HG03064 (cell line): ENCODE data around the gene SYNJ2.

Experiments used
- ATAC-seq: cut with Tn5 transposase; IDR thresholded peaks from one replicate; pipeline ENCODE4 v1.9.1; 2021; ENCODE audit warnings: low read depth; ENCODE audit not compliant: unreplicated experiment

The SYNJ2 gene

DNA sequence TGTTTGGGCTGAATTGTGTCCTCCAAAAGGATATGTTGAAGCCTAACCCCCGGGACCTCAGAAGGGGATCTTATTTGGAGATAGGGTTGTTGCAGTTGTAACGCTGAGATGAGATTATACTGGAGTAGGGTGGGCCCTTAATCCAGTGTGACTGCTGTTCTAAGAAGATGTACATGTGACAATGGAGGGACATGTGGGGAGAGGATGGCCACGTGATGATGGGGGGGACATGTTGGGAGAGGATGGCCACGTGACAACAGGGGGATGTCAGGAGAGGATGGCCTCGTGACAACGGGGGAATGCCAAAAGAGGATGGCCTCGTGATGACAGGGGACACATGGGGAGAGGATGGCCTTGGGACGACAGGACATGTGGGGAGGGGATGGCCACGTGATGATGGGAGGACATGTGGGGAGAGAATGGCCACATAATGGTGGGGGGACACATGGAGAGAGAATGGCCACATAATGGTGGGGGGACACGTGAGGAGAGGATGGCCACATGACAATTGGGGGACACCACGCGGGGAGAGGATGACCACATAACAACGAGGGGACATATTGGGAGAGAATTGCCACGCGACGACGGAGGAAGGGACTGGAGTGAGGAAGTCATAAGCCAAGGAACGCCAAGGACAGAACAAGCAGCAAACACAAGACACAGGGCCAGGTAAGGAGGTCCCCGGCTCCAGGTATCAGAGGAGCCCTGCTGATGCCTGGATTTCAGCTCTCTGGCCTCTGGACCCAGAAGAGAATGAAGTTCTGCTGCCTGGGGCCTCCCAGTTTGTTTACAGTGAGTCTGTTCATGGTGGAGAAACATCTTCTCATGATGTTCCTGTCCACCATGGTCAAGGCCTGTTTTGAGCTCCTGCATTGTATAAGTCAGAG lies 29.2 kb downstream of the SYNJ2 start:
- no peak for ATAC-seq

DNA sequence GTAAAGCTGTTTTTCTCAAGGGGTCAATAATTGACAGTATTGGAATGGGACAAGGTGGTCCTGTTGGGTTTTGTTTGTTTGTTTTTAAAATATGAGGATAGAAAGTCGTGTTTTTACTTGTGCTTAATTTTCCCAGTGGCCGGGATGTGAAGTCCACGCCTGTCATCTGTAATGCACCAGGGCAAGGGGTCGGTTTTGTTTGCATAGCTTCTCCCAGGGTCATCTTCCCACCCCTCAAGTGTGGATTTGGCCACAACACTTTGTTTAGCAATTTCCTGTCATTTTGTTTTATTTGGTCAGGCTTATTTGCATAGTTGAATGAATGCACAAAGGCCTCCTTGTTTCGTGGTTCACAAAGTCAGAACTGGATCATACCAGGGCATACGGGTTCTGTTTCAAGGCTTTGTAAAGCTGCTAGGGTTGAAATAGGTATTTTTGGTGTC lies 29.8 kb downstream of the SYNJ2 start:
- ATAC-seq: no peak

DNA sequence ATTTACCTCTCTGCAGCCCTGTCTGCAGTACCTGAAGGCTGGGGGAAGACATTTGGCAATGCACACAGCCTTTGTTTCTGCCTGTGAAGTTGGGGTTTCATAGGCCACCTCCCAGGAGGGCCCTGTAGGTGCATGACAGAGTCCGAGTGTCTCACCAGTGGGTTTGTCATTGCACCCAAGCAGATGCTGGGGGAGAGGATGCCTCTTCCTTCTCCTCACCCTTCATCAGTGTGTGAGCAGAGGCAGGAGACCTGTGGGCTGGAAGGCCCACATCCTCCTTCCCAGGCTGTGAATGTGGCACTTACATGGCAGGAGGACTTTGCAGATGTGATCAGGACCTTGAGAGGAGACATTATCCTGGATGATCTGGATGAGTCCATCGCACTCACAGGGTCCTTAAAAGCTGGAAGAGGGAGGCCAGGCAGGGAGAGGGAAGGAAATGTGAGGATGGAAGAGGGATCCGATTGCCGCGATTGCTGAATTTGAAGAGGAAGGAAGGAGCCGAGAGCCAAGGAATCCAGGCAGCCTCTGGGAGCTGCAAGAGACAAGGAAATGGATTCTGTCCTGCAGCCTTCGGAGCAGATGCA lies 30.4 kb downstream of the SYNJ2 start:
- no peak for ATAC-seq

DNA sequence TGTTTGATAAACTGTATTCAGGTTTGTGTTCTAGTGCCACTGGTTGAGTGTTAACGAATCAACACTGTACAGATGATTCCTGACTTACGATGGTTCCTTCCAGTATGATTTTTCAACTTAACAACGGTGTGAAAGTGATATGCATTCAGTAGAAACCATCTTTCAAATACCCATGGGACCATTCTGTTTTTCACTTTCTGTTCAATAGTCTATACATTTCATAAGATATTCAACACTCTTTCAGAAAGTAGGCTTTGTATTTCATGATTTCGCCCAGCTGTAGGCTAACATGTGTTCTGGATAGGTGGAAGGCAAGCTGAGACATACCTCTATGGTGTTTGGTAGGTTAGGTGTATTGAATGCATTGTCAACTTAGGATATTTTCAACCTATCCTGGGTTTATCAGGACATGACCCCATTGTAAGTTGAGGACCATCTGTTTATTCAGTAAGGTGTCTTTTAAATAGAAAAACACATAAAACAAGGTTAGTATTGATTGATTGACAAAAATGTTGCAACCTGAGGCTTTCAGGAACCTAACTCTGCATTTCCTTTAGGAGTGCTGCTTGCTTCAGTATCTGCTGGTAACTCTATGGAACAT lies 32.3 kb downstream of the SYNJ2 start:
- no peak for ATAC-seq

DNA sequence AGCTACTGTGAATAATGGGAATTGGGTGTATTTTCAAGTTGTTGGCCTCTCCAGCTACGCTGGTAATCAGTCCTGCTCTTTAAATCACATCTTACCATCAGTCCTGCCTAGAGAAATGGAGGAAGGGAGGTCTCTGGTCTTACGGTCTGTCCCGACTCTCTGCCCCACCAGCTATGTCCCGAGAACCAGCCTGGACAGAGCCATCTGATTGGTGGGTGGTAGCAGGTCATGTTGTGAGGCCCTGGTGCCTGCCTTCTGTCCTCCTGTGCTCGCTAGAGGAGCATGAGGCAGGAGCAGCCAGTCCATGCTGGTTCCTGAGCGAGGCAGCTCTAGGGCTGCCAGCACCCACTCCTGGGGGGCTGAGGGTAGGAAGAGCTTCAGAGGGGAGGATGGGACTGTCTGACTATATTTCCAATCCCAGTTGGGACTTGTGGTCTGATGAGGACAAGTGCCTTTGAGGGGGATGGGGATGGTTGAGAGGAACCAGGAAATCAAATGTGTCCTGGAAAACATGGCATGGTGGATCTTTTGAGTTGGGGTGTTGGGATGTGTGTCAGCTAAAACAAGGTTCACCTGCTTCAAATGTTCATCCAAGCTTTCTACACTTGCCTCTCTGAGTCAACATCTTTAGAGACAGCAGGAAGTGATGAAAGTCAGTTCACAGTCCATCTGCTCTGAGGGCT lies 33.0 kb downstream of the SYNJ2 start:
- no peak for ATAC-seq

DNA sequence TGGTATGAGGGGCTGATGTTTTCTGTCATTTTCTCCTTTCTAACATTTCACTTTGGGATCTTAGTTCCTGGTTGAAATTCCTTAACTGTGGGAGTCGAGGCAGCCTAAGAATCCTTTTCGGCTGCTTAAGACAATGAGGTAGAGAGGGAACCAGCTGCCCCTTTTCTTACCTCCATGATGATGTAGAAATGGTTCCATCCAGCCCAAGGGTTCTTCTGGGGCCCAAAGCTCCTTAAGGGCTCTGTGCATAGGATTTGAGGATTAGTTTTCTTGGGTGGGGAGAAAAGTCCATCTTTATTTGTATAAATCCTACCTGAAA lies 33.5 kb downstream of the SYNJ2 start:
- no peak for ATAC-seq

DNA sequence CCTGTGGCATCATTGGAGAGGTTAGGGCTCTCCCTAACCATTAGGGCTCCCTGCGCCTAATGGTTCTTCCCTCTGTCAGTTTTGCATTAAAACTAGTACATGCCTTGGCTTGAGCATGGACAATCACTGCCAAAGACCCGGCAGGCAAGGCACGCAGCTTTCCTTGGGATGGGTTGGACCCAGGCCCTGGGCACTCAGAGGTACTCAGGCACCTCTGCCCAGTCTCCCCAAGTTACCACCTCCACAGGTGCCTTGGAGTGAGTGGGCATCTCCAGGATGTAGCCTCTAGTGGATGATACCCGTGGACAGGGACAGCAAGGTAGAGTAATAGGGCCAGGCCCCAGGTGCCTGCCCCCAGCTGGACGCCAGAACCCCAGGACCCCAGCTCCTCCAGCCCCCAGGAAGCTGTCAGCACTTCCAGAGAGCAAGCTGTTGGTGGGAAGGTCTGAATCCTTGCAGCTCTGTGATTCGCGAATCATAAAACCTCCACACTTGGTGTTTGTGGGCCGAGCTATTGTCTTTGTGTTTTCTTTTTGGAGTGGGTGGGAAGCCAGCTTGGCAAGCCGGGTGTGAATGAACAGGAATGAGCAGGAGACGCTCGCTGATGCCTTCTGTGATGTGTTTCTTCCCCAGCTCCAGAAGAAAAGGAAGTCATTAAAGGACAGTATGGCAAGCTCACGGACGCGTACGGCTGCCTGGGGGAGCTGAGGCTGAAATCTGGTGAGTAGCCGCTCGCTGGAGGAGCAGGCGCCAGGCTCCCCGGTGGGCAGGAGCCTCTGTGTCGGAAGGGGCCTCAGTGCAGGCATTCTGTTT lies 35.1 kb downstream of the SYNJ2 start:
- ATAC-seq: no peak

DNA sequence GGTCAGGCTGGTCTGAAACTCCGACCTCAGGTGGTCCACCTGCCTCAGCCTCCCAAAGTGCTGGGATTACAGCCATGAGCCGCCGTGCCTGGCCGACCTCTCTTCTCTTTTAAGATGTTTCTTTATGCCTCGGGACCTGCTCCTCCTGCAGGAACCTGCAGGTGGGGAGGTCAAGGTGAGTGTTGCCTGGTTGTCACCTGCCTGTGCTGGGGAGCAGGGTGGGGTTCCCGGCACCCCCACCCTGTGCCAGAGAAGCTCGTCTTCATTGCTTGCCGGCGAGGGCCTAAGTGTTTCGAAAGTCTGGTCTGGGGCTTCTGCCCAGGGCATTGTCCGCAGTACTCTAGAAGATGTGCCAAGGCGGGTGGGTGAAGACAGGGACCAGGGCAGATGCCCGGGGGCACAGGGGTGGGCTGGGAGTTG lies 36.0 kb downstream of the SYNJ2 start:
- ATAC-seq: no peak

DNA sequence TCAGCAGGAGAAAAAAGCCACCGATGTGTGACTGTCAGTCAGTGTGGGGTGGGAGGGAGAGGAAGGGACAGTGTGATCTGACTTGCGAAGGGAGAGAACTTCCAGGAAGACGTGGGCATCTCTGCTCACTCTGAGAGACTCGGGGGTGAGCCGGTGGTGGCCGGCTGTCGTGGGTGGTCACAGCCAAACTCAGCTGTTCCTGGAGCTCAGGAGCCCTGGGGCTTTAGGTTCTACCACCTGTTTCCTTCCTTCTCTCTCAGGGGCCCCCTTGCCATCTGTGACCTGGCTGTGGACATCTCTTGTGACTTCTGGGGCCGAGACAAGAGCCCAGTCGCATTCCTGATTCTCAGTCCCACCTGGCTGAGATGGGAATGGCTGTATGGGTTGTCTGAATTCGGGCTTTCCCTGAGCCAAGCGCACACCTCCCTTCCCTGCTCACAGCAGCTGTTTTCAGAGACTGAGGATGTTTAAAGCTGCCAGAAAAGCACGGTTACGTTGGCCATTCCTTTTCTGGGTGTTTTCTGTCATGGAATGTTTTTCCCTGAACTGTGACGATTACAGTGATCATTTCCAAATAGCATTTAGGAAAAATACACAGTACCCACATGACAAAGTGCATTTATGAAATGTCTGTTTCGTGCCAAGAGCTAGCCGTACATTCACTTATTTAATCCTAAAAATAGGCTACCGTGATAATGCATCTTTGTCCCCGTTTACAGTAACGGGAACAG lies 36.5 kb downstream of the SYNJ2 start:
- ATAC-seq: no peak

DNA sequence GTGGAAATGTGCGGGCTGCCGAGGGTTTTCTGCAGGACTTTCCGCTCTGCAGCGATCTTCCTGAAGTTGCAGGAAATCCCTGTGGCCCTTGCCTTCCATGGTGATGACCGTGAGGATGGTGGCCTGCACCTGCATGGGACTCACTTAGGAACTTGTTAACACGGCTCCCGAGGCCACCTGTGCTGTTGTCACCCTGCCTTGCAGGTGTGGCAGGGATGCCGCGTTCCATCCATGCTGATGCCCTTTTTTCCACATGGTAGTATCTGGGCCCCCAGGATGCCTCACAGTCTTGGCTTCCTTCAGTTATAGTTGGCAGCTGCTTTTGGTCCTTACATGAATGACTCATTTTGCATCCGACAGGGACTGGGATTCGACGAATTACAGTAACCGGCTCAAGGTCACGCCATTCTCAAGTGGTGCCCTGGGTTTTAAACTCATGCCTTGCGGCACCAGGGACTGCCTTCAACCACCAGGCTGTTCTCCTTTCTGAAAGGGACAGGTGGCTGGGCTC lies 37.2 kb downstream of the SYNJ2 start:
- no peak for ATAC-seq

DNA sequence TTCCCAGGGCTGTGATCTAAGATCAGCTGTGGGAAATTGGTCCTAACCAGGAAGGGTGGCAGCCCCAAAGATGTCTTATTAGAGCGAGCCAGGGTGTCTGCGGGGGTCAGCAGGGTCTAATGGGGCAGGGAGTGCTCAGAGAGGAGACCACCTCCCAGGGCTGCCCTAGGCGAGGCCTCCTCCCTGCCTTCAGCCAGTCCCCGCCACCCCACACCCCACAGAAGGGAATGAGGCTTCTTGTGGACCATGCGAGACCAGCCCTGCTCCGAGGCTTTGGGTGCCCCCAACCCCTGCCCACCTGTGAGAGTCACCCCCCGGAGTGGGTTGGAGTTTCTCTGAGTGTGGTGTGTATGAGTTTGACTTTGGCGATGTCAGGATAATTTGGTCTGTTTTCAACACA lies 37.8 kb downstream of the SYNJ2 start:
- ATAC-seq: no peak

DNA sequence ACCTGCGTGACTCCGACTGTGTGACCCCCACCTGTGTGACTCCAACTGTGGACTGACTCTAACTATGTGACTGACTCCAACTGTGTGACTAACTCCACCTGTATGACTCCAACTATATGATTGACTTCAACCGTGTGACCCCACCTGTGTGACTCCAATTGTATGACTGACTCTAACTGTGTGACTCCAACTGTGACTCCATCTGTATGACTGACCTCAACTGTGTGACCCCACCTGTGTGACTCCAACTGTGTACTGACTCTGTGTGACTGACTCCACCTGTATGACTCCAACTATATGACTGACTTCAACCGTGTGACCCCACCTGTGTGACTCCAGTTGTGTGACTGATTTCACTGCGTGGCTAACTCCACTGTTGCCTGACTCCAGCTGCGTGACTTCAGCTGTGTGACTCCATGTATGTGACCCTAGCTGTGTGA lies 38.6 kb downstream of the SYNJ2 start:
- no peak for ATAC-seq

DNA sequence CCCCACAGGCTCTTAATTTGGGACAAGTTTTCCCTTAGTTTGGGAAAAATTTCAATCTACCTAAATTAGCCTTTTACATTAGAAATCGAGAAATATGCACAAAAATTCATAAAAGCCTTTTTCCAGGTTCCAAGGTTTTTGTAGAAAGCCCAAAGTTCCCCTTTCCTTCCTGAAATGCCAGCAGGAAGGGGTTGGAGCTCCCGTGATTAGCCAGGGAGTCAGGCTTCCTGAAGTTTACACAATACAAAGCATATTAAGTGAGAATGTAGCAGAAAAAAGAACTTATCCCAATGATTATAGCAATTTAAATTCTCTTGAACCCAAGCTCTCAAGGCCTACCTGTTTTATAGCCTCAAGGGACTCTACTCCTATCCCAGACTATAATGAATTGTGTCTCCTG lies 39.1 kb downstream of the SYNJ2 start:
- no peak for ATAC-seq

DNA sequence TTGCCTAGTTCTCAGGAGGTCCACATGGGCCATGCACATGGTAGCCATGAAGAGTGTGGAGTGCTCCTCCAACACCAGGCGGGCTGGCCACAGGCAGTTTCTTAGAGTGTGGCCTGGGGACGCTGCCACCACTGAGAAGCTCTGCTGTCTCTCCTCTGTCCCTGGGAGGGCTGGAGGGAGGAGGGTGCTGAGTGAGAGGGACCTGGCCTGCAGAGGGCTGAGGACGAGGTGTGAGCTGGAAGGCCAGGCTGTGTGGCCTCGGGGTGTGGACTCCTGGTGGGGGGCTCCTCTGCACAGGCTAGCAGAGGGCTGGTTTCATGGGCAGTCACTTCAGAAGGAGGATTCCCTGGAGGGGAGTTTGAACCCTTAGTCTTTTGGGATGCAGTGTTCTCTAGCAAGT lies 39.7 kb downstream of the SYNJ2 start:
- no peak for ATAC-seq

DNA sequence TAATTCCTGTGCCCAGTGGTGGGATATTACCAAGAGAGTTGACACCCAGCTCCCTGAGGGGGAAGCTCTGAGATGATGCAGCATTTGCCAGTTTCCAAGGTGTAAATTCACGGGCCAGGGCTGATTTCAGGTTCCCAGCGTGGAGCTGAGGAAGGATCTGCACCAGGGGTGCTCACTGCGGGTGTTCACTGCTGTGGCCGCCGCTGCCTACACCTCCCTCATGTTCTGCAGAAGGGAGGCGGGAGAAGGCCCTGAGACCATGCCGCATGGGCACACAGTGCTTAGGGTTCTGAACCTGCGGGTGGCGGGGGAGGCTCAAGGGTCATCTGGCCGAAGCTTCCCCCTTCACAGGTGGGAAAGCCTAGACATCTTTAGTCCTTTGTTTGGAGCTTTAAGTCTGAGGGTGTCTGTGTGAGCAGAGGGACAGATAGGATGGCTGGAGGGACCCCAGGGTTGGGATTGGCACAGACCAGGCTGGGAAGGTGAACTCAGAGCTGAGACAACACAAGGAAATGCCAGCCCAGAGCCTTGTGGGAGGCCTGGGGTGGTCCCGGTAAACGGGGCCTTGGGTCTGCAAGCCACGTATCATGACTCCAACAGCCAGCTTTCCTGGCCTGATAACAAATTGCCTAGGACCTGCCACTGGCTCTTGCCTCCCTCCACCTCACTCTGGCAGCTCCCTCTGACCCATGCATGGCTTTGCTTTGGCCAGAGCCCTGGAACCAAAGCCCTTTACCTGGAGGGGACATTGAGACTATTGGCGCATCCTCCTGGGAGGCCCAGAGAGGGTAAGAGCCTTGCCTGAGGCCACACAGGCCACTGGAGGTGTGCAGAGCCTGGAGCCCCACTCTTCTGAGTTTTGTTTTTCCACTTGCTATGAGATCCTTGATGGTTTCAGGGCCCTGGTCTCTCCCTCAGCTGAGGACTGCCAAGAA lies 40.4 kb downstream of the SYNJ2 start:
- ATAC-seq: no peak

DNA sequence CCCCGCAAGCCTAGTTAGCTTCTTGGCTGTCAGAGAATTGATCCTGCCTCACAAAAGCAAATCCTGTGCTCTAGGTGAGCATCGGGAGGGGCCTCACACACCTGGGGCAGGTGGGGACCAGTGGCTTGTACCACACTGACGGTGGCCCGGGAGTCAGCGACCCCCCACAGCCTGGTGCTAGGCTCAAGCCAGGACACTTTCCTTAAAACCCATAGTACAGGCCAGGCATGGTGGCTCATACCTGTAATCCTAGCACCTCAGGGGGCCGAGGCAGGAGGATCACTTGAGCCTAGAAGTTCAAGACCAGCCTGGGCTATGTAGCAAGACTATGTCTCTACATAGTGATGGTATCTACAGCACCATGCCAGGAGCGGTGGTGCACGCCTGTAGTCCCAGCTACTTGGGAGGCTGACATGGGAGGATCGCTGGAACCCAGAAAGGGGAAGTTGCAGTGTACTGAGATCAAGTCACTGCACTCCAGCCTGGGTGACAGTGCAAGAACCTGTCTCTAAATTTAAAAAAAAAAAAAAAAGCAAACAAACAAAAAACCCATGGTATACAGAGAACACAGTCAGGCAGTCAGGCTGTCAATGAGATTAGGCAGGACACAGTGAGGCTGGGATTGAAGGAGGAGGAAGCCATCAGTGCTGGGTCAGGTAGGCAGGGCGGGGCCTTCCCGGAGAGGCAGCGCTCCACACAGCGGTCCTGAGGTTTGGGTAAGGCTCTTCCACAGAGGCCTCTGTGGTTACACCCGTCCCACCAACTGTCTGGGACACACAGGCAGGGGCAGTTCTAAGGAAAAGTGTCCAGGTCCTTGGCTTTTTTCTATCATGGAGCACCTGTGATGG lies 41.3 kb downstream of the SYNJ2 start:
- no peak for ATAC-seq

DNA sequence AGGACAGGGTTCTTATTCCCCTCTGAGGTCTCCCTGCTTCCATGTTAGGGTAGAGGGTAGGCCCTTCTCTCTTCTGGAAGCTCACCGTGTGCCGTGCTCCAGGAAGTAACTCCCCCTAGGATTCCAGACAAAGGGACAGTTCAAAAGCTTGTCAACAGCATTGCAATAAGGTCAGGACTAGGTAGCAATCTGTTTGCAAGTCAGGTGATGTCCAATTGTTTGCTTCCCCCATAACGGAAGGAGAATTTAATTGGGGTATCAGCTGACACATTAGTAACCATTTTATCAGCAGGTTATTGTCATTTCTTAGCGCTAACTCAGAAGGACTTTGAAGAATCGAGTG lies 41.9 kb downstream of the SYNJ2 start:
- no peak for ATAC-seq
